ENCODE measurements around the gene RASSF8.

GRCh38 chr12:26029736-26030022 lies 71.2 kb downstream of the RASSF8 start:
- TF ChIP-seq POLR2A (IDR thresholded peaks at IDR 0.05; ENCODE audit: low read depth): no peak
- no peak for TF ChIP-seq EP300 (IDR thresholded peaks at IDR 0.05)

All from esophagus muscularis mucosa (tissue), 2 donors.